GM23338 (cell line): ENCODE results near the gene RPS6KC1. TPM values are rescaled to one million over a fixed set of nuclear protein-coding genes. Genes with fewer than 3 reads are reported as not detected.

Experiments used
- ATAC-seq: fragments of 200-7000 bp; cut with Tn5 transposase; 3 replicates; pipeline ENCODE4 v1.9.1; 2020
- DNase-seq: peaks from one replicate; pipeline ENCODE4 v3.0.0-alpha.2; 2015; ENCODE audit warnings: low spot score
- H2AFZ ChIP-seq: fragments of 200-600 bp; sonication (generic); 2 replicates; pipeline ENCODE4 v1.8.0; 2016; ENCODE audit warnings: antibody characterized with exemption, mild to moderate bottlenecking, moderate library complexity
- H3F3A ChIP-seq: fragments of 200-600 bp; sonication (generic); replicated peaks from 2 replicates; pipeline ENCODE4 v1.8.0; 2017; ENCODE audit warnings: antibody characterized with exemption, mixed run types, low read depth
- H3K27ac ChIP-seq: fragments of 200-600 bp; sonication (generic); 2 replicates; pipeline ENCODE4 v1.6.1; 2016; ENCODE audit warnings: low read depth
- H3K27me3 ChIP-seq: fragments of 200-600 bp; sonication (generic); 2 replicates; pipeline ENCODE4 v1.8.0; 2016; ENCODE audit warnings: mild to moderate bottlenecking, mixed run types, moderate library complexity; ENCODE audit not compliant: insufficient read depth
- H3K36me3 ChIP-seq: fragments of 200-600 bp; sonication (generic); 2 replicates; pipeline ENCODE4 v1.8.0; 2016; ENCODE audit warnings: mild to moderate bottlenecking; ENCODE audit not compliant: insufficient read depth
- H3K4me1 ChIP-seq: fragments of 200-600 bp; sonication (generic); 2 replicates; pipeline ENCODE4 v1.8.0; 2016; ENCODE audit warnings: mild to moderate bottlenecking, moderate library complexity; ENCODE audit not compliant: insufficient read depth
- H3K4me2 ChIP-seq: fragments of 200-600 bp; sonication (generic); 2 replicates; pipeline ENCODE4 v1.7.1; 2017; ENCODE audit warnings: mixed run types
- H3K4me3 ChIP-seq: fragments of 200-600 bp; sonication (generic); 2 replicates; pipeline ENCODE4 v1.6.1; 2016; ENCODE audit warnings: mixed run types
- H3K79me2 ChIP-seq: fragments of 200-600 bp; sonication (generic); replicated peaks from 2 replicates; pipeline ENCODE4 v1.8.0; 2017; ENCODE audit warnings: mild to moderate bottlenecking; ENCODE audit not compliant: insufficient read depth
- H3K9me2 ChIP-seq: fragments of 200-600 bp; sonication (generic); 2 replicates; pipeline ENCODE4 v1.8.0; 2017; ENCODE audit not compliant: insufficient read depth
- H4K20me1 ChIP-seq: fragments of 200-600 bp; sonication (generic); replicated peaks from 2 replicates; pipeline ENCODE4 v1.8.0; 2017; ENCODE audit warnings: mild to moderate bottlenecking; ENCODE audit not compliant: insufficient read depth
- H3K27ac Mint-ChIP-seq: 2 replicates; pipeline ENCODE4 v1.8.0; 2020; ENCODE audit warnings: inconsistent platforms, mild to moderate bottlenecking, moderate library complexity, mixed read lengths
- H3K27me3 Mint-ChIP-seq: 3 replicates; pipeline ENCODE4 v1.8.0; 2022; ENCODE audit warnings: low read depth, mild to moderate bottlenecking, moderate library complexity, mixed read lengths, inconsistent platforms; ENCODE audit not compliant: insufficient read depth, poor library complexity
- H3K36me3 Mint-ChIP-seq: 3 replicates; pipeline ENCODE4 v1.8.0; 2021; ENCODE audit warnings: low read depth, mild to moderate bottlenecking, inconsistent platforms, moderate library complexity, mixed read lengths
- H3K4me1 Mint-ChIP-seq: 3 replicates; pipeline ENCODE4 v1.8.0; 2020; ENCODE audit warnings: mild to moderate bottlenecking, inconsistent platforms, mixed read lengths
- H3K4me3 Mint-ChIP-seq: 3 replicates; pipeline ENCODE4 v1.8.0; 2021; ENCODE audit warnings: moderate library complexity, mild to moderate bottlenecking, inconsistent platforms, mixed read lengths
- H3K9me3 Mint-ChIP-seq: 3 replicates; pipeline ENCODE4 v1.8.0; 2020; ENCODE audit warnings: moderate library complexity, mild to moderate bottlenecking, inconsistent platforms, mixed read lengths
- CREB1 ChIP-seq: fragments of 250-450 bp; sonication (Bioruptor Pico); IDR thresholded peaks from 2 replicates; pipeline ENCODE4 v1.5.0; 2020; ENCODE audit warnings: low read depth, mild to moderate bottlenecking, moderate library complexity
- EZH2 ChIP-seq: fragments of 200-600 bp; sonication (generic); IDR thresholded peaks from one replicate; pipeline ENCODE4 v1.8.0; 2017; ENCODE audit warnings: antibody characterized with exemption, mild to moderate bottlenecking, low read depth; ENCODE audit not compliant: unreplicated experiment
- EZH2phosphoT487 ChIP-seq: fragments of 200-600 bp; sonication (generic); IDR thresholded peaks from one replicate; pipeline ENCODE4 v1.8.1; 2018; ENCODE audit warnings: antibody characterized with exemption; ENCODE audit not compliant: unreplicated experiment
- JUNB ChIP-seq: IDR thresholded peaks from one replicate; pipeline ENCODE4 v1.6.1; 2016; ENCODE audit warnings: antibody characterized with exemption; ENCODE audit not compliant: unreplicated experiment
- NANOG ChIP-seq: IDR thresholded peaks from 2 replicates; pipeline ENCODE4 v1.6.1; 2016; ENCODE audit warnings: antibody characterized with exemption, borderline replicate concordance
- POLR2AphosphoS5 ChIP-seq: IDR thresholded peaks from 2 replicates; pipeline ENCODE4 v1.6.1; 2016; ENCODE audit warnings: antibody characterized with exemption, low read depth
- STAT1 ChIP-seq: IDR thresholded peaks from one replicate; pipeline ENCODE4 v1.6.1; 2016; ENCODE audit warnings: antibody characterized with exemption; ENCODE audit not compliant: unreplicated experiment
- ZNF114 ChIP-seq: fragments of 250-450 bp; sonication (Bioruptor Pico); IDR thresholded peaks from 2 replicates; pipeline ENCODE4 v1.5.0; 2020; ENCODE audit warnings: mild to moderate bottlenecking, moderate library complexity
- ZNF331 ChIP-seq: fragments of 250-450 bp; sonication (Bioruptor Pico); IDR thresholded peaks from 2 replicates; pipeline ENCODE4 v1.5.0; 2020; ENCODE audit warnings: low read depth, mild to moderate bottlenecking, moderate library complexity
- polyA plus RNA-seq: library from polyadenylated mRNA; unstranded; fragments of >200 nt; fragmentation: Nextera tagmentation; extraction: Ambion mirVana; gene quantifications from 2 replicates; pipeline ENCODE4 v1.2.1, GENCODE V29; 2016
- total RNA-seq: library from RNA; depleted of rRNA; stranded (reverse); fragments of >200 nt; shearing (Covaris generic); gene quantifications from 2 replicates; pipeline ENCODE4 v1.2.3, GENCODE V29; 2014
- TF ChIP-seq, protein P1 (sequence below): IDR thresholded peaks from 2 replicates; pipeline ENCODE4 v1.6.1; 2016; ENCODE audit warnings: antibody characterized with exemption
- TF ChIP-seq, protein P2 (sequence below): IDR thresholded peaks from one replicate; pipeline ENCODE4 v1.6.1; 2018; ENCODE audit warnings: antibody characterized with exemption; ENCODE audit not compliant: unreplicated experiment
- TF ChIP-seq, protein P3 (sequence below), 2 experiments: fragments of 200-600 bp in 1 of 2; sonication (generic) in 1 of 2; conservative IDR thresholded peaks; 2 replicates each; pipeline versions ENCODE4 v1.5.1 to v1.6.1; 2016 to 2017; ENCODE audit warnings: antibody characterized with exemption in 2 of 2, low read depth in 2 of 2, mild to moderate bottlenecking in 2 of 2, moderate library complexity in 1 of 2
- TF ChIP-seq, protein P4 (sequence below): fragments of 250-450 bp; sonication (Bioruptor Pico); IDR thresholded peaks from 2 replicates; pipeline ENCODE4 v1.5.0; 2020; ENCODE audit warnings: mild to moderate bottlenecking, moderate library complexity

The RPS6KC1 gene
- total and polyA plus RNA-seq, 2 experiments from 2014 or later, result 7.9 to 24.9 TPM

DNA sequence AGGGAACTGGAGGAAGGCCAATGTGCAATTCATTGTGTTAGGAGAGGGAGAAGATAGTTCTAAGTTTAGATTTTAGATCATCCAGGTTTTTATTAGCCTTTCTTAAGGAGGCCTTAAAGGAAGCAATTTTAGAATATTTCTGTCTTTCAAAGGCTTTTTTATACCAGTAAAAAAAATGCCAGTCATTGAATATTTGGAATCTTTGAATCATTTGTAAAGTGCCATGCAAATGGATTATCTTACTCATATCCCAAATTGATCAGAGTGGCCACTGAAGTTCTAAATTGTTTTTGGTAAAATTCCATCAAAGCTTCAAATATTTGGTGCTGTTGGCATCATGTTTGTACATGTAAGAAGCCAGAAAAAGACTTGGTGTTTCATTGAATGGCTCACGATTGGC lies 244.8 kb downstream of the RPS6KC1 start:
- Histone ChIP-seq H3K27me3 (no peaks in the 10 kb centered on the region), H3K4me1 (peaks cover 7% of the 10 kb centered on the region), H3K79me2 (no peaks in the 10 kb centered on the region), H3K27ac (no peak overlapping the region), H3K4me2 (no peak overlapping the region), H3K4me3 (no peak overlapping the region), H3K36me3 (no peaks in the 10 kb centered on the region), H2AFZ (no peak overlapping the region), H3K9me2 (peaks cover 8% of the 10 kb centered on the region), H4K20me1 (no peaks in the 10 kb centered on the region), H3F3A (no peaks in the 10 kb centered on the region)
- H3K4me3 Mint-ChIP-seq, result no peak overlapping the region
- TF ChIP-seq POLR2AphosphoS5, result no peak
- TF ChIP-seq JUNB, result no peak
- TF ChIP-seq EZH2, result no peak
- TF ChIP-seq ZNF331 (CRISPR knock-in tag), result no peak
- TF ChIP-seq, protein P1, sequence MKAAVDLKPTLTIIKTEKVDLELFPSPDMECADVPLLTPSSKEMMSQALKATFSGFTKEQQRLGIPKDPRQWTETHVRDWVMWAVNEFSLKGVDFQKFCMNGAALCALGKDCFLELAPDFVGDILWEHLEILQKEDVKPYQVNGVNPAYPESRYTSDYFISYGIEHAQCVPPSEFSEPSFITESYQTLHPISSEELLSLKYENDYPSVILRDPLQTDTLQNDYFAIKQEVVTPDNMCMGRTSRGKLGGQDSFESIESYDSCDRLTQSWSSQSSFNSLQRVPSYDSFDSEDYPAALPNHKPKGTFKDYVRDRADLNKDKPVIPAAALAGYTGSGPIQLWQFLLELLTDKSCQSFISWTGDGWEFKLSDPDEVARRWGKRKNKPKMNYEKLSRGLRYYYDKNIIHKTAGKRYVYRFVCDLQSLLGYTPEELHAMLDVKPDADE, result no peak
- TF ChIP-seq CREB1 (CRISPR knock-in tag), result no peak
- TF ChIP-seq EZH2phosphoT487, result no peak
- TF ChIP-seq, protein P2, sequence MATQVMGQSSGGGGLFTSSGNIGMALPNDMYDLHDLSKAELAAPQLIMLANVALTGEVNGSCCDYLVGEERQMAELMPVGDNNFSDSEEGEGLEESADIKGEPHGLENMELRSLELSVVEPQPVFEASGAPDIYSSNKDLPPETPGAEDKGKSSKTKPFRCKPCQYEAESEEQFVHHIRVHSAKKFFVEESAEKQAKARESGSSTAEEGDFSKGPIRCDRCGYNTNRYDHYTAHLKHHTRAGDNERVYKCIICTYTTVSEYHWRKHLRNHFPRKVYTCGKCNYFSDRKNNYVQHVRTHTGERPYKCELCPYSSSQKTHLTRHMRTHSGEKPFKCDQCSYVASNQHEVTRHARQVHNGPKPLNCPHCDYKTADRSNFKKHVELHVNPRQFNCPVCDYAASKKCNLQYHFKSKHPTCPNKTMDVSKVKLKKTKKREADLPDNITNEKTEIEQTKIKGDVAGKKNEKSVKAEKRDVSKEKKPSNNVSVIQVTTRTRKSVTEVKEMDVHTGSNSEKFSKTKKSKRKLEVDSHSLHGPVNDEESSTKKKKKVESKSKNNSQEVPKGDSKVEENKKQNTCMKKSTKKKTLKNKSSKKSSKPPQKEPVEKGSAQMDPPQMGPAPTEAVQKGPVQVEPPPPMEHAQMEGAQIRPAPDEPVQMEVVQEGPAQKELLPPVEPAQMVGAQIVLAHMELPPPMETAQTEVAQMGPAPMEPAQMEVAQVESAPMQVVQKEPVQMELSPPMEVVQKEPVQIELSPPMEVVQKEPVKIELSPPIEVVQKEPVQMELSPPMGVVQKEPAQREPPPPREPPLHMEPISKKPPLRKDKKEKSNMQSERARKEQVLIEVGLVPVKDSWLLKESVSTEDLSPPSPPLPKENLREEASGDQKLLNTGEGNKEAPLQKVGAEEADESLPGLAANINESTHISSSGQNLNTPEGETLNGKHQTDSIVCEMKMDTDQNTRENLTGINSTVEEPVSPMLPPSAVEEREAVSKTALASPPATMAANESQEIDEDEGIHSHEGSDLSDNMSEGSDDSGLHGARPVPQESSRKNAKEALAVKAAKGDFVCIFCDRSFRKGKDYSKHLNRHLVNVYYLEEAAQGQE, result no peak
- TF ChIP-seq NANOG, result no peak
- TF ChIP-seq, protein P3, sequence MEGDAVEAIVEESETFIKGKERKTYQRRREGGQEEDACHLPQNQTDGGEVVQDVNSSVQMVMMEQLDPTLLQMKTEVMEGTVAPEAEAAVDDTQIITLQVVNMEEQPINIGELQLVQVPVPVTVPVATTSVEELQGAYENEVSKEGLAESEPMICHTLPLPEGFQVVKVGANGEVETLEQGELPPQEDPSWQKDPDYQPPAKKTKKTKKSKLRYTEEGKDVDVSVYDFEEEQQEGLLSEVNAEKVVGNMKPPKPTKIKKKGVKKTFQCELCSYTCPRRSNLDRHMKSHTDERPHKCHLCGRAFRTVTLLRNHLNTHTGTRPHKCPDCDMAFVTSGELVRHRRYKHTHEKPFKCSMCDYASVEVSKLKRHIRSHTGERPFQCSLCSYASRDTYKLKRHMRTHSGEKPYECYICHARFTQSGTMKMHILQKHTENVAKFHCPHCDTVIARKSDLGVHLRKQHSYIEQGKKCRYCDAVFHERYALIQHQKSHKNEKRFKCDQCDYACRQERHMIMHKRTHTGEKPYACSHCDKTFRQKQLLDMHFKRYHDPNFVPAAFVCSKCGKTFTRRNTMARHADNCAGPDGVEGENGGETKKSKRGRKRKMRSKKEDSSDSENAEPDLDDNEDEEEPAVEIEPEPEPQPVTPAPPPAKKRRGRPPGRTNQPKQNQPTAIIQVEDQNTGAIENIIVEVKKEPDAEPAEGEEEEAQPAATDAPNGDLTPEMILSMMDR (conservative IDR thresholded peaks at IDR 0.05; ENCODE audit: low read depth in 2 of 2), result no peak
- TF ChIP-seq, protein P4, sequence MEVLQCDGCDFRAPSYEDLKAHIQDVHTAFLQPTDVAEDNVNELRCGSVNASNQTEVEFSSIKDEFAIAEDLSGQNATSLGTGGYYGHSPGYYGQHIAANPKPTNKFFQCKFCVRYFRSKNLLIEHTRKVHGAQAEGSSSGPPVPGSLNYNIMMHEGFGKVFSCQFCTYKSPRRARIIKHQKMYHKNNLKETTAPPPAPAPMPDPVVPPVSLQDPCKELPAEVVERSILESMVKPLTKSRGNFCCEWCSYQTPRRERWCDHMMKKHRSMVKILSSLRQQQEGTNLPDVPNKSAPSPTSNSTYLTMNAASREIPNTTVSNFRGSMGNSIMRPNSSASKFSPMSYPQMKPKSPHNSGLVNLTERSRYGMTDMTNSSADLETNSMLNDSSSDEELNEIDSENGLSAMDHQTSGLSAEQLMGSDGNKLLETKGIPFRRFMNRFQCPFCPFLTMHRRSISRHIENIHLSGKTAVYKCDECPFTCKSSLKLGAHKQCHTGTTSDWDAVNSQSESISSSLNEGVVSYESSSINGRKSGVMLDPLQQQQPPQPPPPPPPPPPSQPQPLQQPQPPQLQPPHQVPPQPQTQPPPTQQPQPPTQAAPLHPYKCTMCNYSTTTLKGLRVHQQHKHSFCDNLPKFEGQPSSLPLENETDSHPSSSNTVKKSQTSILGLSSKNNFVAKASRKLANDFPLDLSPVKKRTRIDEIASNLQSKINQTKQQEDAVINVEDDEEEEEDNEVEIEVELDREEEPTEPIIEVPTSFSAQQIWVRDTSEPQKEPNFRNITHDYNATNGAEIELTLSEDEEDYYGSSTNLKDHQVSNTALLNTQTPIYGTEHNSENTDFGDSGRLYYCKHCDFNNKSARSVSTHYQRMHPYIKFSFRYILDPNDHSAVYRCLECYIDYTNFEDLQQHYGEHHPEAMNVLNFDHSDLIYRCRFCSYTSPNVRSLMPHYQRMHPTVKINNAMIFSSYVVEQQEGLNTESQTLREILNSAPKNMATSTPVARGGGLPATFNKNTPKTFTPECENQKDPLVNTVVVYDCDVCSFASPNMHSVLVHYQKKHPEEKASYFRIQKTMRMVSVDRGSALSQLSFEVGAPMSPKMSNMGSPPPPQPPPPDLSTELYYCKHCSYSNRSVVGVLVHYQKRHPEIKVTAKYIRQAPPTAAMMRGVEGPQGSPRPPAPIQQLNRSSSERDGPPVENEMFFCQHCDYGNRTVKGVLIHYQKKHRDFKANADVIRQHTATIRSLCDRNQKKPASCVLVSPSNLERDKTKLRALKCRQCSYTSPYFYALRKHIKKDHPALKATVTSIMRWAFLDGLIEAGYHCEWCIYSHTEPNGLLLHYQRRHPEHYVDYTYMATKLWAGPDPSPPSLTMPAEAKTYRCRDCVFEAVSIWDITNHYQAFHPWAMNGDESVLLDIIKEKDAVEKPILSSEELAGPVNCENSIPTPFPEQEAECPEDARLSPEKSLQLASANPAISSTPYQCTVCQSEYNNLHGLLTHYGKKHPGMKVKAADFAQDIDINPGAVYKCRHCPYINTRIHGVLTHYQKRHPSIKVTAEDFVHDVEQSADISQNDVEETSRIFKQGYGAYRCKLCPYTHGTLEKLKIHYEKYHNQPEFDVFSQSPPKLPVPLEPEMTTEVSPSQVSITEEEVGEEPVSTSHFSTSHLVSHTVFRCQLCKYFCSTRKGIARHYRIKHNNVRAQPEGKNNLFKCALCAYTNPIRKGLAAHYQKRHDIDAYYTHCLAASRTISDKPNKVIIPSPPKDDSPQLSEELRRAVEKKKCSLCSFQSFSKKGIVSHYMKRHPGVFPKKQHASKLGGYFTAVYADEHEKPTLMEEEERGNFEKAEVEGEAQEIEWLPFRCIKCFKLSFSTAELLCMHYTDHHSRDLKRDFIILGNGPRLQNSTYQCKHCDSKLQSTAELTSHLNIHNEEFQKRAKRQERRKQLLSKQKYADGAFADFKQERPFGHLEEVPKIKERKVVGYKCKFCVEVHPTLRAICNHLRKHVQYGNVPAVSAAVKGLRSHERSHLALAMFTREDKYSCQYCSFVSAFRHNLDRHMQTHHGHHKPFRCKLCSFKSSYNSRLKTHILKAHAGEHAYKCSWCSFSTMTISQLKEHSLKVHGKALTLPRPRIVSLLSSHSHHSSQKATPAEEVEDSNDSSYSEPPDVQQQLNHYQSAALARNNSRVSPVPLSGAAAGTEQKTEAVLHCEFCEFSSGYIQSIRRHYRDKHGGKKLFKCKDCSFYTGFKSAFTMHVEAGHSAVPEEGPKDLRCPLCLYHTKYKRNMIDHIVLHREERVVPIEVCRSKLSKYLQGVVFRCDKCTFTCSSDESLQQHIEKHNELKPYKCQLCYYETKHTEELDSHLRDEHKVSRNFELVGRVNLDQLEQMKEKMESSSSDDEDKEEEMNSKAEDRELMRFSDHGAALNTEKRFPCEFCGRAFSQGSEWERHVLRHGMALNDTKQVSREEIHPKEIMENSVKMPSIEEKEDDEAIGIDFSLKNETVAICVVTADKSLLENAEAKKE (CRISPR knock-in tag), result no peak
- no peak for TF ChIP-seq ZNF114 (CRISPR knock-in tag)
- no peak for TF ChIP-seq STAT1
- H3K27ac Mint-ChIP-seq, result no peak overlapping the region
- no peak for DNase-seq
- no peaks in the 10 kb centered on the region; the same call in 2 of the 3 replicates for H3K36me3 Mint-ChIP-seq
- H3K4me1 Mint-ChIP-seq, result peaks cover 17% of the 10 kb centered on the region
- ATAC-seq, result no peak
- no peaks in the 10 kb centered on the region for H3K9me3 Mint-ChIP-seq
- no peaks in the 10 kb centered on the region for H3K27me3 Mint-ChIP-seq
